Upper lobe of right lung (tissue), 1 donor: Measurements from ENCODE around the gene CEBPG. TPM values are rescaled to one million over a fixed set of nuclear protein-coding genes. Genes with fewer than 3 reads are reported as not detected.

Source experiments
- ATAC-seq: fragments of 200-7000 bp; cut with Tn5 transposase; one replicate; pipeline ENCODE4 v1.9.1; 2020; ENCODE audit warnings: mild to moderate bottlenecking, moderate library complexity
- DNase-seq: peaks from one replicate; pipeline ENCODE4 v3.0.0-alpha.2; 2020
- H3K27ac ChIP-seq: fragments of 200-600 bp; one replicate; pipeline ENCODE4 v1.8.0; 2022
- H3K27me3 ChIP-seq: fragments of 200-600 bp; one replicate; pipeline ENCODE4 v1.8.0; 2022; ENCODE audit warnings: mild to moderate bottlenecking
- H3K36me3 ChIP-seq: fragments of 200-600 bp; one replicate; pipeline ENCODE4 v1.8.0; 2022
- H3K4me1 ChIP-seq: fragments of 200-600 bp; one replicate; pipeline ENCODE4 v1.8.0; 2022
- H3K4me3 ChIP-seq: fragments of 200-600 bp; one replicate; pipeline ENCODE4 v1.8.0; 2022; ENCODE audit warnings: mild to moderate bottlenecking
- H3K9me3 ChIP-seq: fragments of 200-600 bp; one replicate; pipeline ENCODE4 v1.8.0; 2022
- intact Hi-C: fragments of 100-400 bp; cut with DNase I; formaldehyde crosslinking; loops from one replicate; pipeline ENCODE4 v1.11.0; 2022
- total RNA-seq: library from RNA; stranded (reverse); fragmentation: NEBNext Ultra II Directional; extraction: Animal tissue kit (Norgen Biotek cat#: 25700); gene quantifications from one replicate; pipeline ENCODE4 v1.2.1, GENCODE V29; 2021
- TF ChIP-seq, protein P1 (sequence below): fragments of 200-600 bp; IDR thresholded peaks from one replicate; pipeline ENCODE4 v1.8.0; 2022; ENCODE audit warnings: antibody characterized with exemption
- donor health status: DM: no; HTN: yes; CAD: no; lungs with severe emphysema.

Gene CEBPG
- total RNA-seq, 1 donor from 2014 or later = 32.3 TPM

DNA sequence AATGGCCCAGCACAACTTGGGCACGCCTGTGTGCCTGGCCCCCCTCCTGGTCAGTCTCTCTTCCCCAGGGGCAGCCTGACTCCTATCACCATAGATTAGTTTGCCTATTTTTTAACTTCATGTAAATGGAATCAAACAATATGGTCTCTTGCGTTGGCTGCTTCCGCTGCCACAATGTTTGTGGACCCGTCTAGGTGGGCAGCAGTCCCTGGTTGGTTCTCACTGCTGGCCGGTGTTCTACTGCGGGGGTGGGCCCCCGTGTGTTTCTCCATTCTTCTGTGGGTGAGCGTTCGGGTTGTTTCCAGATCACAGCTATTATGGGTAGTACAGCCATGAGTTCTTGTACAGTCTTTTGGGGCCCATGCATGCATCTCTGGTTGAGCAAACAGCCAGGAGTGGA is 47.3 kb downstream of the CEBPG start:
- H3K27ac ChIP-seq = no peak overlapping the region
- TF ChIP-seq, protein P1, sequence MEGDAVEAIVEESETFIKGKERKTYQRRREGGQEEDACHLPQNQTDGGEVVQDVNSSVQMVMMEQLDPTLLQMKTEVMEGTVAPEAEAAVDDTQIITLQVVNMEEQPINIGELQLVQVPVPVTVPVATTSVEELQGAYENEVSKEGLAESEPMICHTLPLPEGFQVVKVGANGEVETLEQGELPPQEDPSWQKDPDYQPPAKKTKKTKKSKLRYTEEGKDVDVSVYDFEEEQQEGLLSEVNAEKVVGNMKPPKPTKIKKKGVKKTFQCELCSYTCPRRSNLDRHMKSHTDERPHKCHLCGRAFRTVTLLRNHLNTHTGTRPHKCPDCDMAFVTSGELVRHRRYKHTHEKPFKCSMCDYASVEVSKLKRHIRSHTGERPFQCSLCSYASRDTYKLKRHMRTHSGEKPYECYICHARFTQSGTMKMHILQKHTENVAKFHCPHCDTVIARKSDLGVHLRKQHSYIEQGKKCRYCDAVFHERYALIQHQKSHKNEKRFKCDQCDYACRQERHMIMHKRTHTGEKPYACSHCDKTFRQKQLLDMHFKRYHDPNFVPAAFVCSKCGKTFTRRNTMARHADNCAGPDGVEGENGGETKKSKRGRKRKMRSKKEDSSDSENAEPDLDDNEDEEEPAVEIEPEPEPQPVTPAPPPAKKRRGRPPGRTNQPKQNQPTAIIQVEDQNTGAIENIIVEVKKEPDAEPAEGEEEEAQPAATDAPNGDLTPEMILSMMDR = no peak
- DNase-seq (no peak), ATAC-seq (no peak)
- H3K4me3 ChIP-seq = no peak overlapping the region
- no peaks in the 10 kb centered on the region for H3K9me3 ChIP-seq
- H3K4me1 ChIP-seq = no peaks in the 10 kb centered on the region
- no peaks in the 10 kb centered on the region for H3K27me3 ChIP-seq
- no peaks in the 10 kb centered on the region for H3K36me3 ChIP-seq
- intact Hi-C loops = no loop called here

DNA sequence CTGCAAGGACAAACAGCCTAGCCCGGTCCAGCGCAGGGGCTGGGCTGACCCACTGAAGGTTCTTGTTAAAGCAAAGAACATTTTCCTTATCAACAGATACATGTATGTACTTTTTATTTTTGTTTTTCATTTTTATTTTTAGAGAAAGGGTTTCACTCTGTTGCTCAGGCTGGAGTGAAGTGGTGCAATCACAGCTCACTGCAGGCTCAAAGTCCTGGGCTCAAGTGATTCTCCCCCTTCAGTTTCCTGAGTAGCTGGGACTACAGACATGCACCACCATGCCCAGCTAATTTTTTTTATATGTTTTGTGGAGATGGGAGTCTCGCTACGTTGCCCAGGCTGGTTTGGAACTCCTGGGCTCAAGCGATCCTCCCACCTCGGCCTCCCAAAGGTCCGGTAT is 47.9 kb downstream of the CEBPG start:
- H3K4me1 ChIP-seq = no peaks in the 10 kb centered on the region
- H3K36me3 ChIP-seq = no peaks in the 10 kb centered on the region
- no peaks in the 10 kb centered on the region for H3K9me3 ChIP-seq
- no peak overlapping the region for H3K27ac ChIP-seq
- no peak overlapping the region for H3K4me3 ChIP-seq
- TF ChIP-seq, protein P1 = no peak
- ATAC-seq (no peak), DNase-seq (no peak)
- intact Hi-C loops = no loop called here
- H3K27me3 ChIP-seq = no peaks in the 10 kb centered on the region

DNA sequence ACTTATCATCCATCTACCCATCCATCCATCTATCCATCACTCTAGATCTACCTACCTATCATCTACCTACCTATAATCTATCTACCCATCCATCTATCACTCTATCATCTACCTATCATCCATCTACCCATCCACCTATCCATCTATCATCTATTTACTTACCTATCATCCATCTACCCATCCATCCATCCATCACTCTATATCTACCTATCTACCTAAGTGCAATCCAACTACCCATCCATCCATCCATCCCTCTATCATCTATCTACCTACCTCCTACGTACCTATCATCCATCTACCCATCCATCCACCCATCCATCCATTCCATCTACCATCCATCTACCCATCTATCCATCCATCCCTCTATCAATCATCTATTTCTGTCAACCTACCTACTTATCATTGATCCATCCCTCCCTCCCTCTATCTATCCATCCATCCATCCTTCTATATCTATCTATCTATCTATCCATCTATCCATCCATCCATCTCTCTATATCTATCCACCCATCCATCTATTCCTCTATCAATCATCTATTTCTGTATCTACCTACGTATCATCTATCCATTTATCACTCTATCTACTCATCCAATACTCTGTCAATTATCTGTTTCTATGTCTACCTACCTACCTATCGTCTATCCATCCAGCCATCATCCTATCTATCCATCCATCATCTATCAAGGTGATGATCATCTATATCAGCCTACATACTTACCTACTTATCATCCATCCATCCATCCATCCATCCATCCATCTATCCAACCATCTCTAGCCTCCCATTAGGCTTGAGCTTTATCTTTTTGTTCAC is 49.1 kb downstream of the CEBPG start:
- ATAC-seq (no peak), DNase-seq (no peak)
- H3K9me3 ChIP-seq = no peaks in the 10 kb centered on the region
- H3K27me3 ChIP-seq = no peaks in the 10 kb centered on the region
- no peaks in the 10 kb centered on the region for H3K4me1 ChIP-seq
- intact Hi-C loops = no loop called here
- TF ChIP-seq, protein P1 = no peak
- no peak overlapping the region for H3K4me3 ChIP-seq
- H3K36me3 ChIP-seq = no peaks in the 10 kb centered on the region
- H3K27ac ChIP-seq = no peak overlapping the region

DNA sequence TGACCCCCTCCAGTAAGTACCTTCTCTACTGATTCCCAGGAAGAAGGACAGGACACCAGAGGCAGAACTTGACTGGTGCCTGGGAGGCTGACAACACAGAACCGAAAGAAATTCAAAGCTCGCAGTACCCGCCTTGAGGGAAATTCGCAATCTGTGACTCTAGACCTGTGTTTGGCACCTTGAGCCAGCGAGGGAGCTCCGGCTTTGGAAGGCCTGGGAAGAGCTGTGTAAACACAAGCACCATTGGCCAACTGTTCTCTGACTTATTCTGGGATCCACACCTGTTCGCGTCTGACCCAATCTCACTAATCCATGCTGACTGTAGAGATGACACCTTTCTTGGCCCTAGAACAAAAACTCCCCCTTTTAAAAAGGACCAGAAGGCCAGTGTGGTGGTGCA is 50.7 kb downstream of the CEBPG start:
- H3K27me3 ChIP-seq = no peaks in the 10 kb centered on the region
- no peaks in the 10 kb centered on the region for H3K36me3 ChIP-seq
- TF ChIP-seq, protein P1 = no peak
- intact Hi-C loops = no loop called here
- no peak for ATAC-seq
- no peak for DNase-seq
- H3K9me3 ChIP-seq = no peaks in the 10 kb centered on the region
- no peaks in the 10 kb centered on the region for H3K4me1 ChIP-seq
- H3K4me3 ChIP-seq = no peak overlapping the region
- no peak overlapping the region for H3K27ac ChIP-seq

DNA sequence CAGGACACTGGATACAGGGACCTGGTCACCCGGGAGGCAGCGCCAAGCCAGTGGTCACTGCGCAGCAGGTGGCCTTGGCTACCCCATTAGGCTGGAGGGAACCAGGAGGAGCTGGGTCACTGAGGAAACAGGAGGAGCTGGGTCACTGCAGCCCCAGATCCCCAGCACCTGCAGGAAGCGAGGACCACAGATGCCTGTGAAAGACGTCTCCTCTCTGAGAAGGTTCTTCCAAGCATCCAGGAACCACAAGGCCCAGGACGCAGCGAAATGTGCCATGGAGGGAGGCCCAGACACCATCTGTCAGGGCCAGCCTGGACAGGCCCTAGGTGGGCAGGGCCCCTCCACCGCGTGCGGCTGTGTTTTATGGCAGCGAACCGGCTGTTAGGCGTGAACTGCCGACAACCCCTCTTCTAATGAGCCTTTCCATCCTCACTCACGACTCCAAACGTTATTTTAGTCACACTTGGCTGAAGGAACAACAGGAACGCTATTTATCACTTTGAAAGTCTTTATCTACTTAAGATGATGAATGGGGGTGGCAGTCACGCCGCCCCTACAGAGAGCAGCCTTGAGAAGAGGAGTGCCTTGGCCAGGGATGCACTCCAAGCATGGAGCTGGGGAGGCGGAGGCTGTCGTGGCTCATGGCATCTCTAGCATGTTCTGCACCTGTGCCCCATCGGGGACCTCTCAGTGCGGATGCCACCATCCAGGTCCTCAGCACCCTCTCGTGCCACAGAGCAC is 53.3 kb downstream of the CEBPG start:
- Histone ChIP-seq H3K9me3 (no peaks in the 10 kb centered on the region), H3K4me3 (no peak overlapping the region), H3K4me1 (no peaks in the 10 kb centered on the region), H3K27me3 (no peaks in the 10 kb centered on the region), H3K36me3 (no peaks in the 10 kb centered on the region), H3K27ac (no peak overlapping the region)
- no peak for DNase-seq
- TF ChIP-seq, protein P1 = no peak
- intact Hi-C loops = no loop called here
- no peak for ATAC-seq
